ENCODE results near the gene GALNT16.

DNA sequence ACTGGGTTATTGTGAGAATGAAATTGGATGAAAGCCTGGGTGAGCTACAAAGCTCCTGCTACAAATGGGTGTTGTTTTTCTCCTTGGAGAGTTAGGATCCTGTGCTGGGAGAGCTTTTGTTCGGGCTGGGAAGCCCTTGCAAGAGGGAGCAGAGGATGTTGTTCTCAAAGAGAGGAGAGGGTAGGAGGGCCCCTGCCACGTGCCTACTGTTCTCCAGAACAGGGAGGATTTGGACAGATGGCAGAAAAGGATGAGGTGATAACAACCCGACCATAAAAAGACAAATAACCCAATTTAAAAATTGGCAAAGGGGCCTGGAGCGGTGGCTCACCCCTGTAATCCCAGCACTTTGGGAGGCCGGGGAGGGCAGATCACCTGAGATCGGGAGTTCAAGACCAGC, 68.8 kb downstream of the GALNT16 start:
- no peak for TF ChIP-seq CTCF (IDR thresholded peaks at IDR 0.05)
- TF ChIP-seq POLR2A (IDR thresholded peaks at IDR 0.05) = no peak
